GM12878 (cell line): Measurements from ENCODE around the gene CDH1. TPM values are rescaled to one million over a fixed set of nuclear protein-coding genes. Genes with fewer than 3 reads are reported as not detected.

Source experiments
- ATAC-seq: fragments of 200-7000 bp; cut with Tn5 transposase; 3 replicates; pipeline ENCODE4 v1.9.1; 2020; ENCODE audit warnings: mild to moderate bottlenecking, moderate library complexity
- BruUV-seq: library from RNA; stranded (reverse); fragments of 400-500 nt; replicated peaks from 2 replicates; lab custom pipeline; 2021; lab: Mats Ljungman, UMichigan
- CTCF ChIA-PET: fragments of 300-600 bp; sonication (Branson Sonifier 250); formaldehyde crosslinking; extraction: SDS; loops from one replicate; lab custom pipeline; 2021; ENCODE audit warnings: inconsistent platforms; lab: Yijun Ruan, JAX
- POLR2A ChIA-PET: fragments of 350-600 bp; formaldehyde crosslinking; extraction: SDS; loops from one replicate; lab custom pipeline; 2021; ENCODE audit warnings: inconsistent platforms; lab: Charles Lee
- RAD21 ChIA-PET: fragments of 300-600 bp; sonication (Branson Sonifier 250); formaldehyde crosslinking; loops from one replicate; lab custom pipeline; 2023; ENCODE audit warnings: antibody characterized with exemption; ENCODE audit not compliant: unreplicated experiment; lab: Charles Lee
- SMC1A ChIA-PET: fragments of 300-600 bp; sonication (Branson Sonifier 250); formaldehyde crosslinking; loops from one replicate; lab custom pipeline; 2023; ENCODE audit not compliant: unreplicated experiment, uncharacterized antibody; lab: Charles Lee
- DNase-seq: peaks from one replicate; pipeline ENCODE4 v3.0.0-alpha.2; 2011; ENCODE audit warnings: low read depth, low spot score
- FAIRE-seq: peaks from 3 replicates; lab custom pipeline; 2011; peaks lifted over from hg19 to GRCh38; lab: Jason Lieb, UNC
- H2AFZ ChIP-seq: 2 replicates; pipeline ENCODE4 v1.6.0; 2011; ENCODE audit warnings: low read depth, low read length, control low read depth; ENCODE audit not compliant: control insufficient read depth
- H3K27ac ChIP-seq: 2 replicates; pipeline ENCODE4 v1.5.1; 2011; ENCODE audit warnings: control low read depth; ENCODE audit not compliant: control insufficient read depth, insufficient read depth
- H3K27me3 ChIP-seq, 2 experiments: replicated peaks in 1 of 2; 2 replicates each; pipeline versions ENCODE4 v1.6.0 to v1.6.1; 2011; ENCODE audit warnings: low read length in 1 of 2; ENCODE audit not compliant: control insufficient read depth in 2 of 2, insufficient read depth in 2 of 2
- H3K36me3 ChIP-seq, 2 experiments: 2 replicates each; pipeline ENCODE4 v1.5.1; 2011; ENCODE audit warnings: low read length in 1 of 2; ENCODE audit not compliant: control insufficient read depth in 2 of 2, insufficient read depth in 2 of 2
- H3K4me1 ChIP-seq: 2 replicates; pipeline ENCODE4 v1.6.1; 2011; ENCODE audit warnings: mild to moderate bottlenecking, low read length, moderate library complexity, mixed read lengths; ENCODE audit not compliant: control insufficient read depth, insufficient read depth
- H3K4me2 ChIP-seq: 2 replicates; pipeline ENCODE4 v1.6.0; 2011; ENCODE audit warnings: control low read depth; ENCODE audit not compliant: control insufficient read depth, insufficient read depth
- H3K4me3 ChIP-seq: fragments of 200-600 bp; sonication (generic); 2 replicates; pipeline ENCODE4 v1.5.1; 2016
- H3K79me2 ChIP-seq: 2 replicates; pipeline ENCODE4 v1.6.0; 2011; ENCODE audit warnings: low read length; ENCODE audit not compliant: control insufficient read depth, insufficient read depth
- H3K9ac ChIP-seq: 2 replicates; pipeline ENCODE4 v1.8.0; 2011; ENCODE audit warnings: low read length, control low read depth, mixed read lengths; ENCODE audit not compliant: control insufficient read depth, insufficient read depth
- H3K9me3 ChIP-seq: replicated peaks from 3 replicates; pipeline ENCODE4 v1.5.1; 2011; ENCODE audit warnings: mild to moderate bottlenecking, low read length; ENCODE audit not compliant: control insufficient read depth, insufficient read depth
- H4K20me1 ChIP-seq: 2 replicates; pipeline ENCODE4 v1.6.0; 2011; ENCODE audit not compliant: control insufficient read depth, insufficient read depth
- CBFB ChIP-seq: IDR thresholded peaks from 2 replicates; pipeline ENCODE4 v1.6.1; 2016; ENCODE audit warnings: antibody characterized with exemption, low read depth
- EGR1 ChIP-seq, 2 experiments: IDR thresholded peaks; 1 replicate in 1 of 2; 2 replicates in 1 of 2; pipeline ENCODE4 v1.6.1; 2011 to 2012; ENCODE audit warnings: low read depth in 2 of 2, low read length in 2 of 2, borderline replicate concordance in 1 of 2, mild to moderate bottlenecking in 1 of 2, moderate library complexity in 1 of 2
- HDGF ChIP-seq: fragments of 450-650 bp; IDR thresholded peaks from 2 replicates; pipeline ENCODE4 v1.6.1; 2016; ENCODE audit warnings: antibody characterized with exemption
- MTA2 ChIP-seq: fragments of 450-650 bp; IDR thresholded peaks from 2 replicates; pipeline ENCODE4 v1.6.1; 2016; ENCODE audit warnings: low read depth, mild to moderate bottlenecking, moderate library complexity
- SIX5 ChIP-seq: IDR thresholded peaks from 2 replicates; pipeline ENCODE4 v1.6.1; 2011; ENCODE audit warnings: mild to moderate bottlenecking, low read depth, low read length, moderate library complexity; ENCODE audit not compliant: severe bottlenecking
- SMARCA5 ChIP-seq: fragments of 450-650 bp; IDR thresholded peaks from 2 replicates; pipeline ENCODE4 v1.6.1; 2017; ENCODE audit warnings: mild to moderate bottlenecking
- TCF3 ChIP-seq: IDR thresholded peaks from 2 replicates; pipeline ENCODE4 v1.6.1; 2012; ENCODE audit warnings: low read depth, mild to moderate bottlenecking, low read length, borderline replicate concordance; ENCODE audit not compliant: insufficient read depth
- WGBS: methylation state at CpG from one replicate; pipeline ENCODE4 v1.1.6; 2016; ENCODE audit warnings: low lambda C conversion rate; ENCODE audit not compliant: insufficient replicate concordance, insufficient coverage; ENCODE audit errors: missing lambda C conversion rate; 5-methylcytosine and 5-hydroxymethylcytosine counted together
- in situ Hi-C: fragments of 300-500 bp; cut with MboI; formaldehyde crosslinking; loops from 9 replicates; pipeline ENCODE4 v1.14.3; 2018; ENCODE audit warnings: mixed read lengths
- intact Hi-C: fragments of 100-400 bp; cut with micrococcal nuclease; formaldehyde crosslinking; loops from one replicate; pipeline ENCODE4 v1.14.2; 2022; ENCODE audit not compliant: unreplicated experiment
- polyA plus RNA-seq, 11 experiments: library from polyadenylated mRNA; depleted of rRNA in 4 of 11; unstranded in 6 of 11; stranded (reverse) in 5 of 11; fragments of >200 nt; fragmentation: Nextera tagmentation in 4 of 11; fragmentation: Illumina TruSeq in 1 of 11; extraction: Ambion mirVana in 4 of 11; extraction: Trizol in 1 of 11; gene quantifications; 1 replicate in 1 of 11; 2 replicates in 10 of 11; pipeline versions ENCODE4 v1.2.1 to v1.2.3, GENCODE V29; 2011 to 2016; ENCODE audit warnings: inconsistent platforms in 2 of 11, missing spikeins in 2 of 11, low read depth in 1 of 11
- total RNA-seq, 4 experiments: library from RNA; depleted of rRNA in 3 of 4; stranded (reverse); fragments of >200 nt in 3 of 4; fragmentation: Illumina TruSeq in 1 of 4; extraction: Trizol in 1 of 4; gene quantifications; 2 replicates each; pipeline versions ENCODE4 v1.2.1 to v1.2.3, GENCODE V29; 2013 to 2021
- TF ChIP-seq, protein P1 (sequence below): fragments of 450-650 bp; IDR thresholded peaks from 2 replicates; pipeline ENCODE4 v1.6.1; 2016; ENCODE audit warnings: mild to moderate bottlenecking, moderate library complexity, borderline replicate concordance
- TF ChIP-seq, protein P2 (sequence below): IDR thresholded peaks from 2 replicates; pipeline ENCODE4 v1.6.1; 2012; ENCODE audit warnings: low read depth, low read length, improper control_type of control experiment

The CDH1 gene
- total and polyA plus RNA-seq, 10 of the 15 experiments (the other 5 are each of a cell fraction or from before 2014, with no cell fraction given): 2.2 to 30.6 (median 17.7) TPM

DNA sequence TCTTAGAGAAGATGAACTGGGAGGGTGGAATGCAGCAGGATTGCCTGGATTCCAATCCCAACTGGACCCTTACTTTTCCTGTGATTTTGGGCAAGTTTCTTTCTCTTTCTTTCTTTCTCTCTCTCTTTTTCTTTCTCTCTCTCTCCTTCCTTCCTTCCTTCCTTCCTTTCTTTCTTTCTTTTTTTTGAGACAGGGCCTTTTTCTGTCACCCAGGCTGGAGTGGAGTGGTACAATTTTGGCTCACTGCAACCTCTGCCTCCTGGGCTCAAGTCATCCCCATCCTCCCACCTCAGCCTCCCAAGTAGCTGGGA lies 20.5 kb downstream of the CDH1 start (continued):
- TF ChIP-seq, protein P1, sequence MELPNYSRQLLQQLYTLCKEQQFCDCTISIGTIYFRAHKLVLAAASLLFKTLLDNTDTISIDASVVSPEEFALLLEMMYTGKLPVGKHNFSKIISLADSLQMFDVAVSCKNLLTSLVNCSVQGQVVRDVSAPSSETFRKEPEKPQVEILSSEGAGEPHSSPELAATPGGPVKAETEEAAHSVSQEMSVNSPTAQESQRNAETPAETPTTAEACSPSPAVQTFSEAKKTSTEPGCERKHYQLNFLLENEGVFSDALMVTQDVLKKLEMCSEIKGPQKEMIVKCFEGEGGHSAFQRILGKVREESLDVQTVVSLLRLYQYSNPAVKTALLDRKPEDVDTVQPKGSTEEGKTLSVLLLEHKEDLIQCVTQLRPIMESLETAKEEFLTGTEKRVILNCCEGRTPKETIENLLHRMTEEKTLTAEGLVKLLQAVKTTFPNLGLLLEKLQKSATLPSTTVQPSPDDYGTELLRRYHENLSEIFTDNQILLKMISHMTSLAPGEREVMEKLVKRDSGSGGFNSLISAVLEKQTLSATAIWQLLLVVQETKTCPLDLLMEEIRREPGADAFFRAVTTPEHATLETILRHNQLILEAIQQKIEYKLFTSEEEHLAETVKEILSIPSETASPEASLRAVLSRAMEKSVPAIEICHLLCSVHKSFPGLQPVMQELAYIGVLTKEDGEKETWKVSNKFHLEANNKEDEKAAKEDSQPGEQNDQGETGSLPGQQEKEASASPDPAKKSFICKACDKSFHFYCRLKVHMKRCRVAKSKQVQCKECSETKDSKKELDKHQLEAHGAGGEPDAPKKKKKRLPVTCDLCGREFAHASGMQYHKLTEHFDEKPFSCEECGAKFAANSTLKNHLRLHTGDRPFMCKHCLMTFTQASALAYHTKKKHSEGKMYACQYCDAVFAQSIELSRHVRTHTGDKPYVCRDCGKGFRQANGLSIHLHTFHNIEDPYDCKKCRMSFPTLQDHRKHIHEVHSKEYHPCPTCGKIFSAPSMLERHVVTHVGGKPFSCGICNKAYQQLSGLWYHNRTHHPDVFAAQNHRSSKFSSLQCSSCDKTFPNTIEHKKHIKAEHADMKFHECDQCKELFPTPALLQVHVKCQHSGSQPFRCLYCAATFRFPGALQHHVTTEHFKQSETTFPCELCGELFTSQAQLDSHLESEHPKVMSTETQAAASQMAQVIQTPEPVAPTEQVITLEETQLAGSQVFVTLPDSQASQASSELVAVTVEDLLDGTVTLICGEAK: no peak
- TF ChIP-seq MTA2: peak; percentile 6; the same call in 1 of the 2 replicates
- TF ChIP-seq, protein P2, sequence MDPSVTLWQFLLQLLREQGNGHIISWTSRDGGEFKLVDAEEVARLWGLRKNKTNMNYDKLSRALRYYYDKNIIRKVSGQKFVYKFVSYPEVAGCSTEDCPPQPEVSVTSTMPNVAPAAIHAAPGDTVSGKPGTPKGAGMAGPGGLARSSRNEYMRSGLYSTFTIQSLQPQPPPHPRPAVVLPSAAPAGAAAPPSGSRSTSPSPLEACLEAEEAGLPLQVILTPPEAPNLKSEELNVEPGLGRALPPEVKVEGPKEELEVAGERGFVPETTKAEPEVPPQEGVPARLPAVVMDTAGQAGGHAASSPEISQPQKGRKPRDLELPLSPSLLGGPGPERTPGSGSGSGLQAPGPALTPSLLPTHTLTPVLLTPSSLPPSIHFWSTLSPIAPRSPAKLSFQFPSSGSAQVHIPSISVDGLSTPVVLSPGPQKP: no peak
- TF ChIP-seq EGR1 (IDR thresholded peaks at IDR 0.05; ENCODE audit: borderline replicate concordance in 1 of 2, low read depth in 2 of 2, low read length in 2 of 2): no peak
- no peak for TF ChIP-seq SIX5
- 0 out of 2 replicates have a peak, but pooled peaks have one; percentile 13 for TF ChIP-seq HDGF

DNA sequence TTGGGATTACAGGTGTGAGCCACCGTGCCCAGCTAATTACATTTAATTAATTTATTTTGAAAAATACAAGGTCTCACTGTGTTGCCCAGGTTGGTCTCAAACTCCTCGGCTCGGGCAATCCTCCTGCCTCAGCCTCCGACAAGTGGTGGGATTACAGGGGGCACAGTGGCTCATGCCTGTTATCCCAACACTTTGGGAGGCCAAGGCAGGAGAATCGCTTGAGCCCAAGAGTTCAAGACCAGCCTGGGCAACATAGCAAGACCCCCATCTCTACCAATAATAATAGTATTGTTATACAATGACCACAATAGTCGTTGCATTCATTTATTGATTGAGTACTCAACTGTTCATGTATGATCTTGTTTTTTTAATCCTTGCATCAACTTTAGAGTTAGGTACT lies 22.0 kb downstream of the CDH1 start:
- Histone ChIP-seq H3K79me2 (peaks cover 4% of the 10 kb centered on the region), H3K4me3 (no peak overlapping the region), H3K4me2 (peak overlapping the region; percentile 68; the same call in 1 of the 2 replicates), H3K9me3 (no peaks in the 10 kb centered on the region; the same call in 2 of the 3 replicates), H3K36me3 (no peaks in the 10 kb centered on the region), H3K27ac (no peak overlapping the region; the same call in 1 of the 2 replicates), H3K9ac (no peak overlapping the region), H2AFZ (no peak overlapping the region), H3K4me1 (peaks cover 75% of the 10 kb centered on the region), H4K20me1 (no peaks in the 10 kb centered on the region), H3K27me3 (no peaks in the 10 kb centered on the region)
- DNase-seq: no peak
- no TSS peak for BruUV-seq
- FAIRE-seq: no peak
- peak; percentile 45; the same call in 1 of the 2 replicates for TF ChIP-seq SMARCA5
- TF ChIP-seq CBFB: no peak
- no peak for TF ChIP-seq TCF3
- in situ Hi-C loops: loop anchor here (25.0 kb wide), 1 partner anchor 1653 kb away; no protein-coding TSS in a partner anchor
- no peak for ATAC-seq
- ChIA-PET CTCF (interaction anchor here (2.1 to 4.3 kb wide), 2 partner anchors 18 to 40 kb away, joined by 5 to 27 read pairs; no protein-coding TSS in a partner anchor), SMC1A (interaction anchor here (0.8 to 3.3 kb wide), 3 partner anchors 17 to 40 kb away, joined by 3 to 46 read pairs (median 5); no protein-coding TSS in a partner anchor), RAD21 (no interaction called here), POLR2A (interaction anchor here (0.5 to 0.7 kb wide), 2 partner anchors 9 to 447 kb away, joined by 3 read pairs; no protein-coding TSS in a partner anchor)
- WGBS: 96% methylated on average over 6 of the region's 6 CpGs
- intact Hi-C loops: loop anchor here (5.0 kb wide), 1 partner anchor 232 kb away; no protein-coding TSS in a partner anchor
